Right atrium auricular region (tissue), 2 donors: ENCODE measurements around the gene PPIP5K2. TPM values are rescaled to one million over a fixed set of nuclear protein-coding genes. Genes with fewer than 3 reads are reported as not detected.

Experiments used
- DNase-seq: peaks from one replicate; pipeline ENCODE4 v3.0.0-alpha.2; 2019; ENCODE audit warnings: low spot score
- H3K27ac ChIP-seq, 2 donors: fragments of 200-600 bp; sonication (generic); 1 replicate in 1 of 2; 2 replicates in 1 of 2; pipeline ENCODE4 v1.5.1; 2016 to 2019
- H3K27me3 ChIP-seq, 2 donors: fragments of 200-600 bp; sonication (generic); one replicate each; pipeline versions ENCODE4 v1.5.1 to v1.6.0; 2017 to 2019
- H3K36me3 ChIP-seq: fragments of 200-600 bp; sonication (generic); one replicate; pipeline ENCODE4 v1.5.1; 2016
- H3K4me1 ChIP-seq, 2 donors: fragments of 200-600 bp; sonication (generic); one replicate each; pipeline versions ENCODE4 v1.5.1 to v1.6.0; 2017 to 2019
- H3K4me3 ChIP-seq, 2 donors: fragments of 200-600 bp; sonication (generic); 1 replicate in 1 of 2; 2 replicates in 1 of 2; pipeline ENCODE4 v1.5.1; 2017 to 2019; ENCODE audit warnings: mild to moderate bottlenecking in 1 of 2, moderate library complexity in 1 of 2
- H3K9me3 ChIP-seq, 2 donors: fragments of 200-600 bp; sonication (generic); one replicate each; pipeline ENCODE4 v1.5.1; 2019
- CTCF ChIP-seq, 2 donors: fragments of 200-600 bp; sonication (generic); IDR thresholded peaks; one replicate each; pipeline ENCODE4 v1.5.1; 2019; ENCODE audit warnings: antibody characterized with exemption in 2 of 2
- total RNA-seq, 2 donors: library from RNA; depleted of rRNA; stranded (reverse); fragments of >200 nt; gene quantifications; one replicate each; pipeline ENCODE4 v1.1.0, GENCODE V29; 2016

PPIP5K2 gene
- total RNA-seq, 2 donors from 2014 or later, result 17.9 to 37.5 TPM

GRCh38 chr5:103114440-103114839, 5.7 kb upstream of the PPIP5K2 start:
- DNase-seq, result no peak
- H3K27me3 ChIP-seq, result no peaks in the 10 kb centered on the region
- no peak overlapping the region for H3K27ac ChIP-seq

GRCh38 chr5:103117471-103117991, 2.6 kb upstream of the PPIP5K2 start:
- no peaks in the 10 kb centered on the region for H3K27me3 ChIP-seq
- H3K4me3 ChIP-seq, result no peak overlapping the region
- H3K4me1 ChIP-seq, result peaks cover 0 to 19% of the 10 kb centered on the region in 2 donors
- no peak overlapping the region for H3K27ac ChIP-seq
- TF ChIP-seq CTCF (IDR thresholded peaks at IDR 0.05), result no peak
- no peaks in the 10 kb centered on the region for H3K9me3 ChIP-seq
- DNase-seq, result no peak
- H3K36me3 ChIP-seq, result no peaks in the 10 kb centered on the region

More at GRCh38 chr5:103114440-103114839, 5.7 kb upstream of the PPIP5K2 start:
- Histone ChIP-seq H3K9me3 (no peaks in the 10 kb centered on the region), H3K4me1 (no peaks in the 10 kb centered on the region), H3K36me3 (no peaks in the 10 kb centered on the region), H3K4me3 (no peak overlapping the region)
- TF ChIP-seq CTCF (IDR thresholded peaks at IDR 0.05), result no peak

DNA sequence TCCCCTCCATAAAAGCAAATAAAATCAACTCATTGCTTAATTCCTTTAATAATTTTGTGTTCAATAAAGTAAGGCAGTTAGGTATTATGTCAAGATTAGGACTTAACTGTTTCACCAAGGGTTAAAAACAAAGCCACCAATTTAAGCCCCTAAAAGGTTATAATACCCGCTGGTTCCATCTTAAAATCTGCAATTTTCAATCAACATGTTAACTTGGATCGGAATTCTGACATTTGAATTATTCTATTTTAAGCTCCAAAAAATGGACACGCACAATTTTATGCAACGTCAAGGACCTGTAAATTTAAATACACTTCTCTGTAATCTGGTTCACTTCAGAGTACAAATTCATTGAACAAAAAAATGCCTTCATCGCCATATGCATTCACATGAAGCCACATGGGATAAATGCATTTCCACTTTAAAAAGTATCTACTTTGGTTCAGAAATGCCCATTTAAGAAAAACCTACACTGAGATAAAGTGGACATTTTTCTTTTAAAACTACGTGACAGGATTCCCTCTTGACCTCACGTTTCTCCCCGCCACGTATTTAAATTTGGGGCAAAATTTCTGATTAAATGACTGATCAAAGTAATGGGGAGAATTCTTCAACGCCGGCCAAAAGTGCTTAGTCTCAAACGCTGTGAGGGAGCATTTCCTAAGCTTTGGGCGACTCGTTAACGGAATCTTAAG, 884 bp upstream of the PPIP5K2 start:
- no peaks in the 10 kb centered on the region for H3K36me3 ChIP-seq
- TF ChIP-seq CTCF (IDR thresholded peaks at IDR 0.05), result no peak
- H3K4me3 ChIP-seq, result peak overlapping the region; percentile 78 to 92
- no peak for DNase-seq
- no peaks in the 10 kb centered on the region for H3K9me3 ChIP-seq
- H3K27me3 ChIP-seq, result no peaks in the 10 kb centered on the region
- H3K27ac ChIP-seq, result peak overlapping the region; percentile 91 to 94
- H3K4me1 ChIP-seq, result peaks cover 0 to 19% of the 10 kb centered on the region in 2 donors

DNA sequence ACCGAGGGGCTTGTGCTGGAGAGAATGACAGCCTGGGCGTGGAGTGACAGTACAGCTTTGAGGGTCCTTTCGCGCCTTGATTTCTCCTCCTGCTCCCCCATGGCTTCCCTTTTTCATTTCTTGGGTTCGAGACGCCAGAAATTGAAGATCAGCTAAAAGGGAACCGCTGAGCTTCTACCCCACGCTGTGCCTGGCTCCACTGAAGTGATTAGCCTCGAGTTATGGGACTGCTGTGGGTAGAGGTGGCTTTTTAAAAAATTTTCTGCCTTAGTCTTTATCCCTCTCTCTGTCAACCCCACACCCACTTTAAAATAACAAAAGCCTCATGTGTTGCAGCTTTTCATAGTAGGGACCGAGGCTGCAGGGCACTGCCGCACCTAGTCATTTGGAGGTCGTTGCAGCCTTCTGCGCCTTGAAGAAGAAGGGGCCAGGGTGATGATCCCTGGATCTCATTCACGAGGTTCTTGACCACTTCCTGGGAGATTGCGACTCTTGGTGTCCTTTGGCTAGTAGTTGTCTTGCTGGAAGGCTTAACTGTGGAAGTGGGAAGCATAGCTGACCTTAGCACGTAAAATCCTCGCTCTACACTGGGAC, 603 bp downstream of the PPIP5K2 start:
- Histone ChIP-seq H3K9me3 (no peaks in the 10 kb centered on the region), H3K27ac (peak overlapping the region; percentile 91 to 94), H3K27me3 (no peaks in the 10 kb centered on the region), H3K36me3 (no peaks in the 10 kb centered on the region), H3K4me3 (peak overlapping the region; percentile 78 to 92), H3K4me1 (peaks cover 0 to 19% of the 10 kb centered on the region in 2 donors)
- TF ChIP-seq CTCF (IDR thresholded peaks at IDR 0.05), result no peak
- no peak for DNase-seq

DNA sequence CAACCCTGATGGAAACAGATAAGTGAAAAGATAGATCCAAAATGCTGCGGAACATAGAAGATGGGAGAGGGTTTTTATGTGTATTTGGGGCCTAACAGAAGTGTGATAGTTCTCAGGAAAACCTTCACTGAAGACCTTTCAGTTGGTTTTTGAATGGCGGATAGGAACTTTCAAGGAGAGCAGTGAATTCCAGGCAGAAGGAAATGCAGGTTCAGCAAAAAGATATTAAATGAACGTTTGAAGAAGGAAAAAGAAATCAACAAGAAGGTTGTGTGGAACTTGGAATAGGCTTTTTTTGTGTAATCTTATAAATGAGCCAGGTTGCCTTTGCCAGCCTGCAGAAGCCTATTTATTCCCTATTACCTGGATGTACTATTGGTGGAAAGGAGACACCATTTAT, 2.1 kb downstream of the PPIP5K2 start:
- H3K27me3 ChIP-seq, result no peaks in the 10 kb centered on the region
- no peak overlapping the region for H3K4me3 ChIP-seq
- no peak for TF ChIP-seq CTCF (IDR thresholded peaks at IDR 0.05)
- no peaks in the 10 kb centered on the region for H3K36me3 ChIP-seq
- H3K4me1 ChIP-seq, result peaks cover 0 to 19% of the 10 kb centered on the region in 2 donors
- H3K27ac ChIP-seq, result no peak overlapping the region
- no peak for DNase-seq
- H3K9me3 ChIP-seq, result no peaks in the 10 kb centered on the region
